ENCODE measurements around the gene FAM151A.
A peak's percentile ranks its signal among the peaks of the same experiment; 100 is the strongest.

Gene FAM151A

GRCh38 chr1:54603241-54603640 lies 20.1 kb downstream of the FAM151A start:
- no peak for DNase-seq

- DNase-seq, result no peak
These were observed 20.8 kb downstream of the FAM151A start for GRCh38 chr1:54602554-54602953.

GRCh38 chr1:54601730-54602129 lies 21.6 kb downstream of the FAM151A start:
- no peak for DNase-seq

- no peak for DNase-seq
These were observed 22.2 kb downstream of the FAM151A start for GRCh38 chr1:54600947-54601721.

GRCh38 chr1:54599211-54599823 lies 24.0 kb downstream of the FAM151A start:
- no peak for DNase-seq

- DNase-seq, result no peak
These were observed 25.8 kb downstream of the FAM151A start for GRCh38 chr1:54597455-54598030.

- no peak for DNase-seq
These were observed 26.6 kb downstream of the FAM151A start for GRCh38 chr1:54596756-54597155.

- no peak for DNase-seq
These were observed 27.3 kb downstream of the FAM151A start for GRCh38 chr1:54595956-54596498.

GRCh38 chr1:54594463-54594862 lies 28.9 kb downstream of the FAM151A start:
- no peak for DNase-seq

- DNase-seq, result no peak
These were observed 29.7 kb downstream of the FAM151A start for GRCh38 chr1:54593571-54594160.

GRCh38 chr1:54591127-54591756 lies 32.1 kb downstream of the FAM151A start:
- DNase-seq, result no peak

- no peak for DNase-seq
These were observed 34.9 kb downstream of the FAM151A start for GRCh38 chr1:54588377-54588776.

- DNase-seq, result no peak
These were observed 37.9 kb downstream of the FAM151A start for GRCh38 chr1:54585181-54586066.

GRCh38 chr1:54584575-54584974 lies 38.8 kb downstream of the FAM151A start:
- no peak for DNase-seq

GRCh38 chr1:54583871-54584270 lies 39.5 kb downstream of the FAM151A start:
- no peak for DNase-seq

GRCh38 chr1:54583307-54583686 lies 40.0 kb downstream of the FAM151A start:
- DNase-seq, result no peak

GRCh38 chr1:54582566-54583306 lies 40.6 kb downstream of the FAM151A start:
- DNase-seq, result no peak

GRCh38 chr1:54581621-54582035 lies 41.7 kb downstream of the FAM151A start:
- peak; percentile 75 for DNase-seq

GRCh38 chr1:54580856-54581550 lies 42.3 kb downstream of the FAM151A start:
- DNase-seq, result no peak

- DNase-seq, result no peak
These were observed 44.0 kb downstream of the FAM151A start for GRCh38 chr1:54579337-54579781.

Data from GOT3 (cell line).